CD4-positive, alpha-beta T cell (primary cell): ENCODE measurements around the gene TNIP2. TPM values are rescaled to one million over a fixed set of nuclear protein-coding genes. Genes with fewer than 3 reads are reported as not detected.

Experiments used
- ATAC-seq: fragments of 200-7000 bp; cut with Tn5 transposase; one replicate; pipeline ENCODE4 v1.10.0; 2022; ENCODE audit warnings: mild to moderate bottlenecking; ENCODE audit not compliant: poor library complexity
- CTCF ChIA-PET: fragments of 350-600 bp; sonication (Branson Sonifier 250); formaldehyde crosslinking; loops from one replicate; lab custom pipeline; 2021; ENCODE audit warnings: antibody characterized with exemption, inconsistent platforms; lab: Charles Lee
- POLR2A ChIA-PET: fragments of 350-600 bp; sonication (Branson Sonifier 250); formaldehyde crosslinking; loops from one replicate; lab custom pipeline; 2021; ENCODE audit warnings: antibody characterized with exemption, inconsistent platforms; lab: Charles Lee
- DNase-seq, 14 experiments: peaks; one replicate each; pipeline ENCODE4 v3.0.0-alpha.2; 2013 to 2020; ENCODE audit warnings: mixed read lengths in 2 of 14
- H3K27ac ChIP-seq, 2 donors: one replicate each; pipeline versions ENCODE4 v1.5.1 to v1.7.0; 2013; ENCODE audit warnings: low read length in 2 of 2, low read depth in 1 of 2, mild to moderate bottlenecking in 1 of 2
- H3K27me3 ChIP-seq, 2 experiments: 1 replicate in 1 of 2; 2 replicates in 1 of 2; pipeline versions ENCODE4 v1.6.1 to v1.7.0; 2013; ENCODE audit warnings: low read length in 2 of 2, control low read depth in 1 of 2, mild to moderate bottlenecking in 1 of 2, moderate library complexity in 1 of 2; ENCODE audit not compliant: insufficient read depth in 2 of 2, control insufficient read depth in 1 of 2
- H3K36me3 ChIP-seq: one replicate; pipeline ENCODE4 v1.6.1; 2013; ENCODE audit warnings: low read length, control low read depth; ENCODE audit not compliant: insufficient read depth
- H3K4me1 ChIP-seq: one replicate; pipeline ENCODE4 v1.6.1; 2013; ENCODE audit warnings: low read length, control low read depth; ENCODE audit not compliant: insufficient read depth
- H3K4me3 ChIP-seq: one replicate; pipeline ENCODE4 v1.5.1; 2013; ENCODE audit warnings: mild to moderate bottlenecking, low read length, moderate library complexity
- H3K9me3 ChIP-seq, 2 experiments: 1 replicate in 1 of 2; 2 replicates in 1 of 2; pipeline versions ENCODE4 v1.6.1 to v1.7.0; 2013; ENCODE audit warnings: low read length in 2 of 2, mild to moderate bottlenecking in 2 of 2, control low read depth in 1 of 2, moderate library complexity in 1 of 2; ENCODE audit not compliant: control insufficient read depth in 1 of 2, insufficient read depth in 1 of 2
- H3K27ac Mint-ChIP-seq: one replicate; pipeline ENCODE4 v1.8.0; 2020; ENCODE audit warnings: mixed read lengths
- H3K27me3 Mint-ChIP-seq: one replicate; pipeline ENCODE4 v1.8.0; 2021; ENCODE audit warnings: mixed read lengths
- H3K36me3 Mint-ChIP-seq: one replicate; pipeline ENCODE4 v1.8.0; 2021; ENCODE audit warnings: low read depth, mixed read lengths
- H3K4me1 Mint-ChIP-seq: one replicate; pipeline ENCODE4 v1.8.0; 2021; ENCODE audit warnings: low read depth, mixed read lengths
- H3K4me3 Mint-ChIP-seq: one replicate; pipeline ENCODE4 v1.8.0; 2020; ENCODE audit warnings: mild to moderate bottlenecking, mixed read lengths
- H3K9me3 Mint-ChIP-seq: one replicate; pipeline ENCODE4 v1.8.0; 2020; ENCODE audit warnings: mixed read lengths
- CTCF ChIP-seq: fragments of 200-600 bp; IDR thresholded peaks from one replicate; pipeline ENCODE4 v1.8.0; 2022; ENCODE audit warnings: antibody characterized with exemption, mild to moderate bottlenecking
- intact Hi-C, 2 experiments: fragments of 100-400 bp; cut with DNase I in 1 of 2; cut with micrococcal nuclease in 1 of 2; formaldehyde crosslinking; loops; one replicate each; pipeline versions ENCODE4 v1.15.1 to v1.9.0; 2023 to 2025; cut with DNase I, micrococcal nuclease
- total RNA-seq, 174 experiments: library from RNA in 2 of 174; stranded (reverse) in 2 of 174; gene quantifications; one replicate each; pipeline ENCODE4 v1.2.3 and lab custom pipeline; 2021 to 2026

TNIP2 gene
- total RNA-seq, 2 experiments from 2014 or later: 43.8 to 49.1 TPM

- intact Hi-C loops: no loop called here
- POLR2A ChIA-PET: no interaction called here
- CTCF ChIA-PET: no interaction called here
- H3K27ac Mint-ChIP-seq: peak overlapping the region; percentile 44
- peaks cover 30% of the 10 kb centered on the region for H3K4me1 Mint-ChIP-seq
- H3K27me3 Mint-ChIP-seq: no peaks in the 10 kb centered on the region
- H3K27me3 ChIP-seq: no peaks in the 10 kb centered on the region
- no peak overlapping the region for H3K27ac ChIP-seq
- H3K9me3 ChIP-seq: no peaks in the 10 kb centered on the region
- H3K4me1 ChIP-seq: peaks cover 18% of the 10 kb centered on the region
- no peak for TF ChIP-seq CTCF
- no peak for DNase-seq
- H3K36me3 ChIP-seq: peaks cover 27% of the 10 kb centered on the region
- no peaks in the 10 kb centered on the region for H3K9me3 Mint-ChIP-seq
- H3K36me3 Mint-ChIP-seq: peaks cover 34% of the 10 kb centered on the region
- no peak overlapping the region for H3K4me3 Mint-ChIP-seq
- no peak overlapping the region for H3K4me3 ChIP-seq
- ATAC-seq: no peak
Measured at GRCh38 chr4:2712261-2712842, 43.8 kb downstream of the TNIP2 start.

- H3K4me3 ChIP-seq: no peak overlapping the region
- no peaks in the 10 kb centered on the region for H3K4me1 ChIP-seq
- H3K27ac ChIP-seq: no peak overlapping the region
- ChIA-PET POLR2A (no interaction called here), CTCF (no interaction called here)
- Mint-ChIP-seq H3K27ac (no peak overlapping the region), H3K27me3 (no peaks in the 10 kb centered on the region), H3K36me3 (peaks cover 75% of the 10 kb centered on the region), H3K9me3 (no peaks in the 10 kb centered on the region), H3K4me1 (no peaks in the 10 kb centered on the region), H3K4me3 (no peak overlapping the region)
- no peak for DNase-seq
- H3K9me3 ChIP-seq: no peaks in the 10 kb centered on the region
- no peak for TF ChIP-seq CTCF
- intact Hi-C loops: no loop called here
- no peak for ATAC-seq
- H3K27me3 ChIP-seq: no peaks in the 10 kb centered on the region
- H3K36me3 ChIP-seq: peaks cover 62% of the 10 kb centered on the region
Measured at GRCh38 chr4:2702770-2703169, 53.4 kb downstream of the TNIP2 start.

- Histone ChIP-seq H3K4me3 (no peak overlapping the region), H3K9me3 (no peaks in the 10 kb centered on the region), H3K36me3 (peaks cover 64% of the 10 kb centered on the region), H3K4me1 (no peaks in the 10 kb centered on the region), H3K27ac (no peak overlapping the region), H3K27me3 (no peaks in the 10 kb centered on the region)
- CTCF ChIA-PET: no interaction called here
- Mint-ChIP-seq H3K4me3 (no peak overlapping the region), H3K36me3 (peaks cover 79% of the 10 kb centered on the region), H3K4me1 (no peaks in the 10 kb centered on the region), H3K9me3 (no peaks in the 10 kb centered on the region), H3K27ac (no peak overlapping the region), H3K27me3 (no peaks in the 10 kb centered on the region)
- intact Hi-C loops: no loop called here
- TF ChIP-seq CTCF: no peak
- no peak for ATAC-seq
- POLR2A ChIA-PET: no interaction called here
- DNase-seq: no peak
Measured at GRCh38 chr4:2702361-2702760, 53.8 kb downstream of the TNIP2 start.
